Stomach (tissue), 9 donors: Measurements from ENCODE around the gene MNAT1. TPM values are rescaled to one million over a fixed set of nuclear protein-coding genes. Genes with fewer than 3 reads are reported as not detected.

Experiments
- DNase-seq, 2 donors: peaks; one replicate each; pipeline versions ENCODE4 v3.0.0 to v3.0.0-alpha.2; 2013 to 2019
- H3K27ac ChIP-seq, 5 donors: fragments of 200-600 bp in 4 of 5; sonication (generic) in 4 of 5; one replicate each; pipeline ENCODE4 v1.5.1; 2013 to 2019; ENCODE audit warnings: mild to moderate bottlenecking in 1 of 5, moderate library complexity in 1 of 5
- H3K27me3 ChIP-seq, 3 donors: fragments of 200-600 bp; sonication (generic); one replicate each; pipeline ENCODE4 v1.5.1; 2017 to 2019; ENCODE audit warnings: mixed run types in 1 of 3
- H3K36me3 ChIP-seq, 4 donors: fragments of 200-600 bp; sonication (generic); 1 replicate in 3 of 4; 2 replicates in 1 of 4; pipeline ENCODE4 v1.5.1; 2016 to 2019
- H3K4me1 ChIP-seq, 4 donors: fragments of 200-600 bp; sonication (generic); one replicate each; pipeline ENCODE4 v1.5.1; 2016 to 2019
- H3K4me3 ChIP-seq, 4 donors: fragments of 200-600 bp; sonication (generic) in 3 of 4; one replicate each; pipeline ENCODE4 v1.5.1; 2016 to 2019; ENCODE audit warnings: mild to moderate bottlenecking in 1 of 4
- H3K9me3 ChIP-seq, 4 donors: fragments of 200-600 bp; sonication (generic); one replicate each; pipeline ENCODE4 v1.5.1; 2016 to 2019
- CTCF ChIP-seq, 7 experiments: fragments of 450-650 bp in 4 of 7; fragments of 200-600 bp in 3 of 7; sonication (generic) in 3 of 7; IDR thresholded peaks; one replicate each; pipeline ENCODE4 v1.5.1; 2016 to 2019; ENCODE audit warnings: antibody characterized with exemption in 7 of 7, control low read depth in 2 of 7, mild to moderate bottlenecking in 1 of 7
- EP300 ChIP-seq: sonication (generic); formaldehyde crosslinking; IDR thresholded peaks from one replicate; pipeline ENCODE4 v1.6.1; 2017; ENCODE audit warnings: antibody characterized with exemption
- POLR2A ChIP-seq, 4 donors: fragments of 450-650 bp; IDR thresholded peaks; one replicate each; pipeline ENCODE4 v1.6.1; 2016; ENCODE audit warnings: antibody characterized with exemption in 4 of 4, control low read depth in 2 of 4, mild to moderate bottlenecking in 1 of 4, moderate library complexity in 1 of 4
- POLR2AphosphoS5 ChIP-seq, 3 donors: sonication (generic); formaldehyde crosslinking; IDR thresholded peaks; one replicate each; pipeline ENCODE4 v1.6.1; 2016; ENCODE audit warnings: antibody characterized with exemption in 3 of 3
- WGBS, 5 donors: extraction: QIAGEN DNeasy Blood & Tissue Kit in 3 of 5; methylation state at CpG; one replicate each; pipeline versions ENCODE4 v1.1.5 to v1.1.7; 2013 to 2018; 5-methylcytosine and 5-hydroxymethylcytosine counted together
- intact Hi-C: fragments of 100-400 bp; cut with DNase I; formaldehyde crosslinking; loops from one replicate; pipeline ENCODE4 v1.15.1; 2023; ENCODE audit warnings: low total_unique reads
- polyA plus RNA-seq, 3 donors: library from polyadenylated mRNA; stranded (reverse); fragments of 200-250 nt; gene quantifications; one replicate each; pipeline ENCODE4 v1.2.3, GENCODE V29; 2013
- total RNA-seq, 5 donors: library from RNA; depleted of rRNA; stranded (reverse); fragments of >200 nt; gene quantifications; one replicate each; pipeline versions ENCODE4 v1.1.0 to v1.2.3, GENCODE V29; 2014 to 2016
- donor health status: healthy with polysubstance abuse.
- donor health status: Bipolar disorder and iron deficiency.
- donor health status: healthy.

The MNAT1 gene
- total and polyA plus RNA-seq, 8 donors, result 10.3 to 150 (median 19.9) TPM

- H3K9me3 ChIP-seq, result no peaks in the 10 kb centered on the region
- no peak for DNase-seq
- H3K27me3 ChIP-seq, result no peaks in the 10 kb centered on the region
- H3K27ac ChIP-seq, result no peak overlapping the region
- TF ChIP-seq EP300, result no peak
- no peaks in the 10 kb centered on the region for H3K36me3 ChIP-seq
- H3K4me3 ChIP-seq, result no peak overlapping the region
- intact Hi-C loops, result no loop called here
- H3K4me1 ChIP-seq, result no peaks in the 10 kb centered on the region
- 87 to 95% (median 92%) methylated on average over 3 of the region's 3 CpGs for WGBS, 5 donors
Observed at GRCh38 chr14:60926002-60926401, 191.4 kb downstream of the MNAT1 start.

GRCh38 chr14:60931218-60931617, 196.7 kb downstream of the MNAT1 start:
- WGBS, 5 donors, result 82 to 97% (median 89%) methylated on average over 1 of the region's 1 CpG
- Histone ChIP-seq H3K4me3 (no peak overlapping the region), H3K36me3 (no peaks in the 10 kb centered on the region), H3K27me3 (no peaks in the 10 kb centered on the region), H3K9me3 (no peaks in the 10 kb centered on the region), H3K27ac (no peak overlapping the region), H3K4me1 (peaks cover 0 to 9% (median 0%) of the 10 kb centered on the region in 4 donors)
- intact Hi-C loops, result no loop called here
- DNase-seq, result no peak
- no peak for TF ChIP-seq EP300
- TF ChIP-seq CTCF (IDR thresholded peaks at IDR 0.05), result no peak
- TF ChIP-seq POLR2AphosphoS5 (IDR thresholded peaks at IDR 0.05), result no peak
- no peak for TF ChIP-seq POLR2A (IDR thresholded peaks at IDR 0.05)

GRCh38 chr14:60933920-60934655, 199.5 kb downstream of the MNAT1 start:
- H3K9me3 ChIP-seq, result no peaks in the 10 kb centered on the region
- WGBS, 5 donors, result 59 to 69% (median 64%) methylated on average over 8 of the region's 8 CpGs
- no peaks in the 10 kb centered on the region for H3K36me3 ChIP-seq
- no peaks in the 10 kb centered on the region for H3K27me3 ChIP-seq
- H3K4me3 ChIP-seq, result no peak overlapping the region
- TF ChIP-seq POLR2AphosphoS5 (IDR thresholded peaks at IDR 0.05), result no peak
- no peak for TF ChIP-seq CTCF (IDR thresholded peaks at IDR 0.05)
- TF ChIP-seq EP300, result no peak
- TF ChIP-seq POLR2A (IDR thresholded peaks at IDR 0.05), result no peak
- H3K27ac ChIP-seq, result no peak overlapping the region
- H3K4me1 ChIP-seq, result peaks cover 0 to 9% (median 0%) of the 10 kb centered on the region in 4 donors
- intact Hi-C loops, result no loop called here
- no peak for DNase-seq

- intact Hi-C loops, result no loop called here
- Histone ChIP-seq H3K27ac (no peak overlapping the region), H3K4me3 (no peak overlapping the region), H3K36me3 (no peaks in the 10 kb centered on the region), H3K9me3 (no peaks in the 10 kb centered on the region), H3K27me3 (no peaks in the 10 kb centered on the region), H3K4me1 (peaks cover 0 to 9% (median 0%) of the 10 kb centered on the region in 4 donors)
- DNase-seq, result no peak
- no peak for TF ChIP-seq POLR2A (IDR thresholded peaks at IDR 0.05)
- TF ChIP-seq CTCF (IDR thresholded peaks at IDR 0.05), result no peak
- TF ChIP-seq POLR2AphosphoS5 (IDR thresholded peaks at IDR 0.05), result no peak
Observed at GRCh38 chr14:60935319-60935718, 200.8 kb downstream of the MNAT1 start.

GRCh38 chr14:60943637-60944032, 209.1 kb downstream of the MNAT1 start:
- H3K27me3 ChIP-seq, result no peaks in the 10 kb centered on the region
- no peak for TF ChIP-seq CTCF (IDR thresholded peaks at IDR 0.05)
- no peak for TF ChIP-seq EP300
- TF ChIP-seq POLR2AphosphoS5 (IDR thresholded peaks at IDR 0.05), result no peak
- no peak for TF ChIP-seq POLR2A (IDR thresholded peaks at IDR 0.05)
- H3K36me3 ChIP-seq, result no peaks in the 10 kb centered on the region
- H3K4me1 ChIP-seq, result peaks cover 0 to 7% (median 0%) of the 10 kb centered on the region in 4 donors
- no peak for DNase-seq
- no peak overlapping the region for H3K27ac ChIP-seq
- no peak overlapping the region for H3K4me3 ChIP-seq
- intact Hi-C loops, result no loop called here
- H3K9me3 ChIP-seq, result no peaks in the 10 kb centered on the region
- WGBS, 5 donors, result 90 to 96% (median 94%) methylated on average over 1 of the region's 1 CpG
